HL-60 (cell line): Measurements from ENCODE around the gene ATP12A.
A peak's percentile ranks its signal among the peaks of the same experiment; 100 is the strongest.

ENCODE experiments used
- TF ChIP-seq, protein P1 (sequence below): IDR thresholded peaks from 2 replicates; pipeline ENCODE4 v1.6.1; 2012; ENCODE audit warnings: low read depth; ENCODE audit not compliant: insufficient replicate concordance
- TF ChIP-seq, protein P2 (sequence below): IDR thresholded peaks from one replicate; pipeline ENCODE4 v1.5.1; 2011; ENCODE audit warnings: low read length, control low read depth, inconsistent platforms; ENCODE audit not compliant: insufficient read depth

DNA sequence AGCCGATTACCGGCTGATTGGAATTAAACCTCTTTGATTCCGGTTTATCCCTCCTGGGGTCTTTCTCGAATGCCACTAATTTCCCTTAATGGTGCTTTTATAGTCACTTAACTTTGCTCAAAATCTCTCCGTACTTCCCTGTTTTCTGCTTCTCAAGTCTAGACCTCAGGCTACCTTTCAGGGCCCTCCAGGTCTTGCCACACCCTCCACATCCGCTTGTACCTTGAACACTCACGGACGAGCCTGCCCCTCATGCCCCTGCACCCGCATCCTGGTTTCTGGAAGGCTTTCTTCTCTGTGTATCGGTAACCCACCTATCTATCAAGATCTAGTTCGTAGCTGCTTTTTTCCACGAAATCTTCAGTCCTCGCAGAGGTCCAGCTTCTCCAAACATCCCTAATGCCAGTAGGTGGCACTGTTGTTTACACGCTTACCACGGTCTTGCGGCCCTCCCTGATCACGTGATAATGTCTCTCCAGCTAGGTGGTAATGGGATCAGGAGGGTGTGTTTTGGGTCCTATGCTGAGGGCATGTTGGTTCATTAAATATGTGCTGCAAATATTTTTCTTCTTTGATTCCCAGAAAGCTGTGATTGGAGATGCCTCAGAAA is 13.8 kb downstream of the ATP12A start:
- TF ChIP-seq, protein P1, sequence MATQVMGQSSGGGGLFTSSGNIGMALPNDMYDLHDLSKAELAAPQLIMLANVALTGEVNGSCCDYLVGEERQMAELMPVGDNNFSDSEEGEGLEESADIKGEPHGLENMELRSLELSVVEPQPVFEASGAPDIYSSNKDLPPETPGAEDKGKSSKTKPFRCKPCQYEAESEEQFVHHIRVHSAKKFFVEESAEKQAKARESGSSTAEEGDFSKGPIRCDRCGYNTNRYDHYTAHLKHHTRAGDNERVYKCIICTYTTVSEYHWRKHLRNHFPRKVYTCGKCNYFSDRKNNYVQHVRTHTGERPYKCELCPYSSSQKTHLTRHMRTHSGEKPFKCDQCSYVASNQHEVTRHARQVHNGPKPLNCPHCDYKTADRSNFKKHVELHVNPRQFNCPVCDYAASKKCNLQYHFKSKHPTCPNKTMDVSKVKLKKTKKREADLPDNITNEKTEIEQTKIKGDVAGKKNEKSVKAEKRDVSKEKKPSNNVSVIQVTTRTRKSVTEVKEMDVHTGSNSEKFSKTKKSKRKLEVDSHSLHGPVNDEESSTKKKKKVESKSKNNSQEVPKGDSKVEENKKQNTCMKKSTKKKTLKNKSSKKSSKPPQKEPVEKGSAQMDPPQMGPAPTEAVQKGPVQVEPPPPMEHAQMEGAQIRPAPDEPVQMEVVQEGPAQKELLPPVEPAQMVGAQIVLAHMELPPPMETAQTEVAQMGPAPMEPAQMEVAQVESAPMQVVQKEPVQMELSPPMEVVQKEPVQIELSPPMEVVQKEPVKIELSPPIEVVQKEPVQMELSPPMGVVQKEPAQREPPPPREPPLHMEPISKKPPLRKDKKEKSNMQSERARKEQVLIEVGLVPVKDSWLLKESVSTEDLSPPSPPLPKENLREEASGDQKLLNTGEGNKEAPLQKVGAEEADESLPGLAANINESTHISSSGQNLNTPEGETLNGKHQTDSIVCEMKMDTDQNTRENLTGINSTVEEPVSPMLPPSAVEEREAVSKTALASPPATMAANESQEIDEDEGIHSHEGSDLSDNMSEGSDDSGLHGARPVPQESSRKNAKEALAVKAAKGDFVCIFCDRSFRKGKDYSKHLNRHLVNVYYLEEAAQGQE: no peak
- TF ChIP-seq, protein P2, sequence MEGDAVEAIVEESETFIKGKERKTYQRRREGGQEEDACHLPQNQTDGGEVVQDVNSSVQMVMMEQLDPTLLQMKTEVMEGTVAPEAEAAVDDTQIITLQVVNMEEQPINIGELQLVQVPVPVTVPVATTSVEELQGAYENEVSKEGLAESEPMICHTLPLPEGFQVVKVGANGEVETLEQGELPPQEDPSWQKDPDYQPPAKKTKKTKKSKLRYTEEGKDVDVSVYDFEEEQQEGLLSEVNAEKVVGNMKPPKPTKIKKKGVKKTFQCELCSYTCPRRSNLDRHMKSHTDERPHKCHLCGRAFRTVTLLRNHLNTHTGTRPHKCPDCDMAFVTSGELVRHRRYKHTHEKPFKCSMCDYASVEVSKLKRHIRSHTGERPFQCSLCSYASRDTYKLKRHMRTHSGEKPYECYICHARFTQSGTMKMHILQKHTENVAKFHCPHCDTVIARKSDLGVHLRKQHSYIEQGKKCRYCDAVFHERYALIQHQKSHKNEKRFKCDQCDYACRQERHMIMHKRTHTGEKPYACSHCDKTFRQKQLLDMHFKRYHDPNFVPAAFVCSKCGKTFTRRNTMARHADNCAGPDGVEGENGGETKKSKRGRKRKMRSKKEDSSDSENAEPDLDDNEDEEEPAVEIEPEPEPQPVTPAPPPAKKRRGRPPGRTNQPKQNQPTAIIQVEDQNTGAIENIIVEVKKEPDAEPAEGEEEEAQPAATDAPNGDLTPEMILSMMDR: peak; percentile 54
